Activated CD8-positive, alpha-beta T cell treated with anti-CD3 and anti-CD28 coated beads, Interleukin-2, amount 10 ng/mL, durations not matched to agents 7 days and 5 days (primary cell): ENCODE data around the gene CFAP221. TPM values are rescaled to one million over a fixed set of nuclear protein-coding genes. Genes with fewer than 3 reads are reported as not detected.

Source experiments
- total RNA-seq, 2 experiments: library from RNA; stranded (reverse); gene quantifications; one replicate each; pipeline ENCODE4 v1.2.3, GENCODE V29; 2021

Gene CFAP221
- total RNA-seq, 2 experiments from 2014 or later, result not detected

Other genes with a start within 250 kb of the CFAP221 start
- gene C2orf76, start 177.6 kb upstream of the CFAP221 start, total RNA-seq, result 1 to 10 TPM; 5.8 to 6.6 TPM
- 100 to 1,000 TPM; 192 TPM for gene DBI, start 177.5 kb upstream of the CFAP221 start, total RNA-seq
- gene TMEM37, start 112.6 kb upstream of the CFAP221 start, total RNA-seq, result not detected
- gene SCTR, start 20.0 kb upstream of the CFAP221 start, total RNA-seq, result not detected
- gene TMEM177, start 134.8 kb downstream of the CFAP221 start, total RNA-seq, result 10 to 100 TPM in 1 of 2 experiments, 1 to 10 TPM in 1; 9.1 to 10.4 TPM
- 10 to 100 TPM; 89.1 to 91.3 TPM for gene PTPN4, start 215.5 kb downstream of the CFAP221 start, total RNA-seq